Cerebellar nuclear complex (tissue), 1 donor: ENCODE measurements around the gene CD1D.
"Not testable (repeated sequence)": the region's sequence is repeated elsewhere in the genome, so short reads cannot be mapped to it uniquely, and the experiment has no call there.

Experiments
- DNase-seq, 2 experiments: peaks; one replicate each; lab custom pipeline; 2025; lab: John Stamatoyannopoulos, UW

The CD1D gene

DNA sequence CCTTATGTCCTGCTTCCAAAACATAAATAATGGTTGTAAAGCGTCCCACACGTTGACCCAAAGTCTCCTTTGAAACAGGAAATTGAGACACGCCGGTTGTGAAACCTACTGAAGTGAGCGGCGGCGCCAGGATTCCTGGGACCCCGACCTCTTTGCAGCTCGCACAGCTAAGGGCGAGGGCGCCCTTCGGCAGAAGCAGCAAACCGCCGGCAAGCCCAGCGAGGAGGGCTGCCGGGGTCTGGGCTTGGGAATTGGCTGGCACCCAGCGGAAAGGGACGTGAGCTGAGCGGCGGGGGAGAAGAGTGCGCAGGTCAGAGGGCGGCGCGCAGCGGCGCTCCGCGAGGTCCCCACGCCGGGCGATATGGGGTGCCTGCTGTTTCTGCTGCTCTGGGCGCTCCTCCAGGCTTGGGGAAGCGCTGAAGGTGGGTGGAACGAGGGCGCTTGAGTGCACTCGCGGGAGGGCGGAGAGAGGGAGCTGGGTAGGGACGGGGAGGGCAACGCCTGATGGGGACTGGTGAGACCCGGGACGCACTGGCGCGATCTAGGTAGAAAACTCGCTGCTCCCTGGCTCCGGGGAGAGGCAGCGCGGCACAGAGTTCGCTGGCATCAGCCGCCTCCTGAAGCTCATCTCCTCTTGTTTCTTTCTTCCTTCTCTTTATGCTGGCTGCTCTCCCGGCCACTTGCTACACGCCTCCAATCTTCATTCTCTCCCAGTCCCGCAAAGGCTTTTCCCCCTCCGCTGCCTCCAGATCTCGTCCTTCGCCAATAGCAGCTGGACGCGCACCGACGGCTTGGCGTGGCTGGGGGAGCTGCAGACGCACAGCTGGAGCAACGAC, at the start of gene CD1D:
TSS of gene CD1D (plus strand) at position 155 of the 836 bp plus-strand sequence. CDS start at position 362, 207 bp downstream.
- DNase-seq: no peak

DNA sequence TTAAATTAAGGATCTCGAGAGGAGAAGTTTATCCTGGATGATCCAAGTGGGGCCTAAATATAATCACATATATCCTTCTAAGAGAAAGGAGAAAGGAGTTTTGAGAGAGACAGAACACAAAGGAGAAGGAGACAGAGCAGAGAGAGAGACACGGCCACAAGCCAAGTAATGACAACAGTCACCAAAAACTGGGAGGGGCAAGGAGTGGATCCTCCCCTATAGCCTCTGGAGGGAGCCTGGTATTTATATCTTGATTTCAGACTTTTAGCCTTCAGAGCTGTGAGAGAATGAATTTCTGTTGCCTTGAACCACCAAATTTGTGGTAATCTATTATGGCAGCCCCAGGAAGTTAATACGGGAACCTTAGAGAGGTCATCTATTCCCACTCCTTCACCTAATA, 49.5 kb upstream of the CD1D start:
- DNase-seq: no peak

DNA sequence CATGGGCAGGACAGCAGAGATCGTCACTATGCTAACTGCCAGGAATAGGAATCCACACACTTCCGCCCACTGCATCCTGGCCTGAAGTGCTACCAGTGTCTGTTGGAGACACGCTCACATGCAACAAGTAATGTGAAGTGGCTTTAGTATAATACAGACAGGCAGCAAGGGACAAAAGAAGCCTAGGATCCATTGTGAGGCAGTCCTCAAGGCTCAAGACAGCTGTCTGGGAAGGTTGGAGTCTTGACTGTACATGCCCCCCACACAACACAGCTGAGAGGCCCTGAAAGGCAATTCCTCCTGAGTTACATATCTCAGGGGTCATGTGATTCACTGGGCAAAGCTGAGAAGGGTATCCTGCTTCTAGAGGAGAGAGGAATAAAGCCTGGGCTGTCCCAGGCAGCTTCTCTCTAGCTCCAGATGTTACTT, 39.9 kb upstream of the CD1D start:
- DNase-seq: no peak

DNA sequence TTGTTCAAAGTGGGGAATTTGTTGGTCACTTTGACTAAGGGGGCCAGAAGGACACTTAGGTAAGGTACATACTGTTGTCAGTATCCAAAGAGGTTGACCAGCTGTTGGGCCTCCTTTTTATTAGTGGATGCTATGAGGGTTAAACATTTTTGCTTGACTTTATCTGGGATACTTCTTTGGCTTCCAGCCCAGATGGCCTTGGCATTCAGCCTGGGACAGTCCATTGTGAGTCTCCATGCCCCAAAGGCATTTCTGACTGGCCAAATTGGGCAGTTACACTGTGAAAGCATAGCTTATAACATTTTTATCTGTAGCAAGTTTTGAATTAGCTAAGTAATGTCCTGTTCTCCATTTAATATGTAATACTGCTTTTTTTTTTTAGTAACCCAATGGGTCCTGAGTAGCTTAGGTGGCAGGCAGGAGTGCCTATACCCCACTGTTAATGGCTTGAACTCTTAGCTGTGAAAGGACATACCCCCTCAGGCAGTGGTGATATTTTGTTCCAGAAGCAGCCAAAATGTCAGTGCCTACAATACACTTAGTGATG, 35.4 kb upstream of the CD1D start:
- DNase-seq: no peak

DNA sequence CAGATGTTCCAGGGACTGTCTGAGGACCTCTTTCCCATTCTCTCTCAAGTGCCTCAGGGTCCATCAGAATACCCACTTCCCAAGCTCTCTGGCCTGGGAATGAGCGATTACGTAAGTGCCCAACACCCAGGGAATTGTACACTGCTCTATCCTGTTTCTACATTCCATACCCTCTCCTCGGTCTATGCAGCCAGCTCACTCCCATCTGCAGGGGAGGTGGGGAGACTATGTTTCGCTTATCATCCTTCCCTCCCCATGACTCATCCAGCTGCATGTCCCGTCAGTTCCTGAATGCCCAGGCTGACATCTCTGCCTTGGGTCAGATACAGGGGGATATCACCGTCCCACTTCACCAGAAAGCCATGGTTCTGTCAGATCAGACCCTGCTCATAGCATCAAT, 34.5 kb upstream of the CD1D start:
- no peak for DNase-seq

DNA sequence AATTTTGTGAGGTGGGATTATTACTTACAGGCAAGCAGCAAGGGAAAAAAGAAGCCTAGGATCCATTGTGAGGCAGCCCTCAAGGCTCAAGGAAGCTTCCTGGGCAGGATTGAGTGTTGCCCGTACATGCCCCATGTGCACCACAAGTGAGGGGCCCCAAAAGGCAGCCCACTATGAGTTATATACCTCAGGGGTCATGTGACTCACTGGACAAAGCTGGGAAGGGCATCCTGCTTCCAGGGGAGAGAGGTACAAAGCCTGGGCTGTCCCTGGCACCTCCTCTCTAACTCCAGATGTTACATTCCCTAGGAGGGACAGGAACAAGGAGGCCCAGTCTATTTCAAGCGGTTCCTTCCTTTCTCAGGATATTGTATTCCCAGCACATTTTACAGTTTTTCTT, 34.0 kb upstream of the CD1D start:
- no peak for DNase-seq

DNA sequence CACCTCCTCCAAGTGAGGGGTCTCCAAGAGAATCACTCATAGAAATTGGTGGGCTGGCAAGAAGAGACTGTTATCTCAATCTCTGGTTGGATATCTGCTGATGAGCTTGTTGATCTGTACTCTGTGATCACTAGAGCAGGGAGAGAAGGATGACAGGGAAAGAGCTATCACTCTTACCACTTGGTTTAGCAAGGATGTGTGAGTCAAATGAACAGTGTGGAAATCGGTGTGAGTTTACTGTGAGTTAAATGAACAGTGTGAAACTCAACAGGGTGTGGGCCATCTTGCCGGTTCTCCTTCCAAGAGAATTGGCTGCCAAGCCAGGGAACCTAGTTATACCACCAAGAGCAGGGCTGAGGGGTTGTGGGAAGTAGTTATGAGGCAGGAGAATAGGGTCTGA, 33.3 kb upstream of the CD1D start:
- no peak for DNase-seq

DNA sequence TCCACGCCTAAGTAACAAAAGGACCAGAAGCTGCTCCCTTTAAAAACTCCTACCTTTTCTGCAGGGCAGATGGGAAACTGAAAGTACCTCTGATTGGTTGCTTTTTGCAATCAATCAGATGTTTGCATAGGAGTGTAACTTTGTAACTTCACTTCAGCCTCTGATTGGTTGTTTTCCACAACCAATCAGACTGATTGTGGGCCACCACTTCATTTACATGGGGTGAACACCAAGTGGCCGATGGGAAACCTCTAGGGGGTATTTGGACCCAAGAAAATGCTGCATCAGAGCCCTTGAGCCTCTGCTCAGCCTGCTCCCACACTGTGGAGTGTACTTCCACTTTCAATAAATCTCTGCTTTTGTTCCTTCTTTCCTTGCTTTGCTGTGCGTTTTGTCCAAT, 32.8 kb upstream of the CD1D start:
- DNase-seq: no peak

DNA sequence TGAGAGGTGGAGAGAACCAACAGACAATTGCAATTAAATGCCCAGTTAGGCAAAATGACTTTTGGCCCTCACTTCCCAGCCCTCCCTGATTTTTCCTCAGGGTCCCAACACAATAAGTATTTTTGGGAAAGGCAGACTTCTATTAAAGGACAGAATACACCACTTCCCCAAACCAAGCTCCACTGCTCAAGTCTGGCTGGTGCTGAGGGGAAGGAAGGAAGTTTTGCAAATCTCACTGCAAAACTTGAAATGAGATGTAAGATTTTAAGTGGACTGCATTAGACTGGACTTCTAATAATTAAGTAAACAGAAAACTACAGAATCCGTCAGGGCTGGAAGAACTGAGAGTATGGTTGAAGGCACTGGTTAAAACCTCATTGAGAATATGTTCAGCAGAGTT, 32.2 kb upstream of the CD1D start:
- DNase-seq: no peak

DNA sequence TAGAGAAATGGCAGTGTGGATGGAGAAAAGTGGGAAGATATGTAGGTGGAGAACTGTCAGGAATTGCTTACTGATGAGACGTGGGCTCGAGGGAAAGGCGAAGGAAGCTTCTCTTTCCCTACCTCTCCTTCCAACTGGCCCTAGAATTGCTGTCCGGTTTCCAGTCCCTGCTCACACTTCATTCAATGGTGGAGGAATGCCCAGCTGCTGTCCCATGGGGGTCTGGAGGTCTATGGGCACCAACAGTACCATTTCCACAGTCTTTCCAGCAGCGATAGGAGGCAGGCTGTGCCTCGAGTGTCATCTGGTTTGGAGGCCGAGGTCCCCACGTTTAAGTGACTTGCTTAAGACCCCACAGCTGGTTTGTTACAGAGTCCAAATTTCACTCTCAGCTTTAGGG, 31.5 kb upstream of the CD1D start:
- no peak for DNase-seq

DNA sequence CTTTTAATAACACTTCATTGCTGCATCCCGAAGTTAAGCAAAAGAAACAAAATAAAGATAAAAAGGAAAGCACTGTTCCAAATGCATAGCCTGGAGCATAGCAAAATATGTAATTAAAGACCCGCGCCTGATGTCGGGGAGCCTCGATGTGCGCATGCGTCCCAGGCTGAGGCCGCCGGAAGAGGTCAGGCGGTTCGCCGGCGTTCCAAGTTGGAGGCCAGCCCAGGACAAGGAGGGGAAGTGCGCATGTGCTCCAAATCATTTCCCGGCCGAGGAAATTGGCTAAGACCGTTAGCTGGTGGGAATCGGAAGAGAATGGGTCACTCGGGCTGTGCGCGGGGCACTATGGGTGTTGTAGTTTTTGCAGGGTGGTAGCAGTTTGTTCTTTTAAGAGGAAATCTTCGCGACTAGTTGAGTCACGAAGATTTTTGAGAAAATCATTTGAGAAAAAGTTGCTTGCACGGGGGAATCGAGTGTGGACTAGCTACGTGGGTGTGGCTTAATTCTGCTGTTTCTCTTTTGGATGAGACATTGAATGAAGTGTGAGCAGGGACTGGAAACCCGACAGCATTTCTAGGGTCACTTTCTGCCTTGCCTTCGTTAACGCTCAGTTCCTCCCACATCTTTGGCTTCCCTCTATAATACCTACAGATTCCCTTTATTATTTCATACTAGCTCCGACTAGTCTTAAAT, 31.0 kb upstream of the CD1D start:
- DNase-seq: peak; percentile 43 to 58

DNA sequence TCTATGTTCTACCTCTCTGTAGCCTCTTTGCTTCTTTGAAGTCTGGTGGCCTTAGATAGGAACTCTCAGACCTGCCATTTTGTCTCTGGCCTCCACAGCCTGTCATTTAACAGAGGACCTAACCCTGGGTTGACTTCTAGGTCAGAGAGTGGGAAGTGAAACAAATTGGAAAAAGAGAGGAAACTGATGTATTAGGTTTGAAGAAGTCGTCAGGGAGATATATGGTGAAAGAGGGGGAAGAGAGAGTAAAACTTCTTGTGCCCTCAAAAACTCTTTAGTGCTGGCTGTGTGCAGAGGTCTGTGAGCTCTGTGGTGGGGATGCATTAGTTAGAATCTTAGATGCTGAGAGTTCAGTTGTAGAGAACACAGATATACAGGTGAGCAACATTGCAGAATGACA, 30.2 kb upstream of the CD1D start:
- no peak for DNase-seq

DNA sequence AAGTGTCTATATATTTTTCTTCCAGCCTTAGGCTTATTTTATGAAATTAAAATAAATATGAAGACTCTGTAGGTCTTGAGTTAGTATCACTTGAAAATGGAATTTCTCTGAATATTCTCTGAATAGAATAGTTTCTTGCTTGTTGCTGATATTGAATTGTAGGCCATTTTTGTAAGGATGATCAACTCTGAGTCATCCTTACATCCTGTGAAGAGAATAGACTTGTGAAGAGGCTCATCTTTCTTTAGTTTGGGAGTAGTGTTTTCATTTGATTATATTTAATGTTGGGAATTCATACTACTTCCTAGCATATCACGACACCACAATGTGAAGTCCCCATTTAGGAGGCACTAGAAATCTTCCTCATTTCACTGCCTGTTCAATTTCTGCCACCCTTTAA, 27.5 kb upstream of the CD1D start:
- DNase-seq: no peak

DNA sequence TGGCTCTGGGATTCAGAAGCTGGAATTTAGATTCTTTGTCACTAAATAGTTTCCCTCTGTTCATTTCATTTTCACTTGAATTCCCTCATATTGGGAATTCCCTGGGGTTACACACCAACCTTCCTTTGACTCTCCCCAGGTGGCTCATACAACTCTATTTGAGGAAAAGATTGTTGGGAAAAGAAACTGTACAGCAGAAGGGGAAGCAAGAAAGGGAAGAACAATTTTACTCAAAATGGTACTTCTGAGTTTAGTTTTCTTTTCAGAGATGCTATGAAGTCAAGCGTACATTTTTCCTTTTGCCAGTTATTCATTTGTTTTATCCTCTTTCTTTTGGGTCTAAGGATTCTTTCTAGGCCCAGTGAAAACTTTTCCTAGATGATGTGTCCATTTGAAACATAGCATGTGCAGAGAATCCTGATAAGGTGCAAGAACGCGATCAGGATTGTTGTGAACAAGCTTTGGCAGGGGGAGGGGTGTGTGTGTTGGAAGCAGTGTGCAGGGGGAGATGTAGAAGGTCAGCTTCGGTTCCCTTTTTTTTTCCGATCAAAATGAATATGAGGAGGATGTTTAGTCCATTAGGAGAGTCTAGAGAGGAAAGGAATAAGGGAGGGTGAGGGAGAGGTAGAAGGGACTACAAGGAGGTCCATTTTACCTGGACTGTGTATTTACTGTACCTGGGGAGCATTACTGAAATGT, 26.8 kb upstream of the CD1D start:
- DNase-seq: no peak

DNA sequence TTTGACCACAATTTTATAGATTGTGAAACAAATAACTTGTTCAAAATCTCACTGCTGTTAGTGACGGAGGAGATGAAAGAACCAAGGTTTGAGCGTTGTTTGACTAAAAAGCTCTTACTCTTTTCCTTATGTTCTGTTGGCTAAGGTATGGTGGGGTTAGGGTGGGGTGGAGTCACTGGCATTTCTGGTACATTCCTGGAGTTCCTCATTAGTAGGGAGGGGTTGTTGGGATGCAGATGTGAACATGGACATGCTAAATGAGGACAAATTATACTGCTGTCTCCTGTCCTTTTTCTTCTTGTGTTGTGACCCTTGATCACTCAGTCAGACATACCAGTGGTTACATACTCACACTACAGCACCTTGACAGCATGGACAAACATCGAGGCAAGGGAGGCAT, 26.2 kb upstream of the CD1D start:
- DNase-seq: no peak

DNA sequence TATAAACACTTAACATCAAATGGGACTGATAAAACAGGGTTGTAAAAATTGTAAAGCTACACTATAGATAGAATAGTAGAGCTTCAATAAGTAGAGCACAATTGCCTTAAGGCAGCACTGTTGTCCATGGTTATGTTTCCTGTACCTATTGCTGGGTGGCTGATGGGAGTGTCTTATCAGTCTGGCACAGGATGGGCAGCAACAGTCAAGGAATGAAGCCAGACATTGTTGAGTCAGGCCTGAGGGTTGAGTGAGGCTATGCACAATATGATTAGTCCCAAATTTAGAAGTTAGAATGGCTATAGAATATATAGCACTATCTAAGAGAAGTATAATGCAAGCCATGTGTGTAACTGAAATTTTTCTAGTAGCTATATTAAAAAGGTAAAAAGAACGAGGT, 25.0 kb upstream of the CD1D start:
- DNase-seq: no peak

DNA sequence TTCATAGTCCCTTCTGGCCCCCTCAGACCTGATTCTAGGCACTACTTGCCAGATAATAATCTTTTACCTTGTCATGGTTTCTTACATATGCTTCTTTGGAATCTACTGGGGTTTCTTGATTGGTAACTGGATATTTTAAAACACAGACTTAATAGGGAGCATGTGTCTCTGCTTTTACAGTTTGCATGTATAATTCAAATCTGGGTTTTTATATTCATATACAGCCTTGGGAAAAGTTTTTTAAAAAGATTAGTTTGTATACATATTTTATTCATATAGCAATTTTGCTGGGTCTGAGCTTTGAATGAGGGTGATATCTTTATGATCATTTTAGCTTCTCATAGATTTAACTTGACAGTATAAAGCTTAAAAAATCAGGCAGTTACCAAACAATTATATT, 21.1 kb upstream of the CD1D start:
- no peak for DNase-seq

DNA sequence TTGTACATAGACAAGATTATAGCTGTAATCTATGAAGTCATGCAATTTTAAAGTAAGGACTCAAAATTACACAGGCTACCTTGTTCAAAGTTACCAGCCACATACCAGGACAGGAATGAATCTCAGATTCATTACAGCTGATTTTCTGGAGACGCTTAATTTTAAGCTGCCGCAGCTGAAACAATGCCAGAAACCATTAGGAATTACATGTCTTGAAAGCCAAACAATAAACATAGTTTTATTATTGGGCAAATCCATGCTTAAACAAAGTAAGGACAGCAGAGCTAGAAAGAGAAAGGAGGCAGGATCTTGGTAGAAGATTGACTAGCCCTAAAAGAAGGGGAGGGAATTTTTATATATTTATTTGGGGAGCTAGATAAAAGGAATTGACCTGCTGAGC, 19.2 kb upstream of the CD1D start:
- no peak for DNase-seq

DNA sequence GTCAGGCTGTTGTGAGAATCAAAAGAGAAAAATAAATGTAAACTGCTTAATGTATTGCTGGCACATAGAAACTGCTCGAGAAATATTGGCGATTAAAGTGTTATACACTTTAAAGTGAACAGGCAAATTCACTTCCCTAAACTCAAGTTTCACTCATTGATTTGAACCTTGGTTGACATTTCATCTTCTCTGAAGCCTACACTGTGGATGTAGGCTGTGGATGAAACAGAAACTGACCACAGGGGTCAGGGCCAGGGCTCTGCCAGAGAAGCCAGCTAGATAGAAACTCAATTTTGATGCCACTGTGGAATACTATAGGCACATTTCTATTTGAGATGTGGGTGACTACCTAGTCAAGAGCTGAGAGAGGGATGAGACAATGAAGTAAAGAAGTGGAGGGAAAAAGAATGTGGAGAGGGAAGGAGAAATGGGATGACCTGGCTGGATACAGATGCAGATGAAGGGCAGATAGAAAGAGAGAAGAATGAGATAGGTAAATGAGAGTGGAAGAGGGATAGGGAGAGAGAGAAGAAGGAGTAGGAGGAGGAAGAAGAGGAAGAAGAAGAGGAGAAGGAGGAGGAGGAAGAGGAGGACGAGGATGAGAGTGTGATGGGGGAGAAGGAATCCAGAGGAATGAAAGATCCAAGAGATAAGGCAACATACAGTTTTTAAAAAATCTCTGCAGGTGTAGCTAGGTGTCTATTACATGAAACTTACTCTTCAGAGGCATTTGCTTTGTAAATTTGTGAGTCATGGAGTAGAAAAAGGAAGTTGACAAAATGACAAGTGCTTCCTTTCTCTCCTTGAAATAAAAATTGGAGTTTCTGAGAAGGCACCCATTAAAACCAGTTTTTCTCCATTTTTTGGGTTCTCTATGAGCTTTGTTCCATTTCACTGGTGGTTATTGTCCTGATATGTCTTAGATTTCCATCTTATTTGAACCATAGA, 17.4 kb upstream of the CD1D start:
- DNase-seq: no peak

DNA sequence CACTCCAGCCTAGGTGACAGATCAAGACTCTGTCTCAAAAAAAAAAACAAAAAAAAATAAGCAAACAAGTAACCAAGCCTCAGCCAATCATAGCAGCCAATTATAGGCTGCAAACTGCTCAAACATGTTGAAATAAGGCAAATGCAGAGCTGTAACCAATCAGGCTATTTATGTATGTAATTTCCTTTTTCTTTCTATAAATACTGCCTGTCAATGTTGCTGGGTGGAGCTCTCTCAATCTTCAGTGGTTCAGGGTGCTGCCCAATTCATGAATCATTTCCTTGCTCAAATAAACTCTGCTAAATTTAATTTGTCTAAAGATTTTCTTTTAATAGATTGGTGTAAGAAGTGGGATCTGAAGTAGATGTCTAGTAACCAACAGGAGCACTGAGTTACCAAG, 11.6 kb upstream of the CD1D start:
- no peak for DNase-seq

DNA sequence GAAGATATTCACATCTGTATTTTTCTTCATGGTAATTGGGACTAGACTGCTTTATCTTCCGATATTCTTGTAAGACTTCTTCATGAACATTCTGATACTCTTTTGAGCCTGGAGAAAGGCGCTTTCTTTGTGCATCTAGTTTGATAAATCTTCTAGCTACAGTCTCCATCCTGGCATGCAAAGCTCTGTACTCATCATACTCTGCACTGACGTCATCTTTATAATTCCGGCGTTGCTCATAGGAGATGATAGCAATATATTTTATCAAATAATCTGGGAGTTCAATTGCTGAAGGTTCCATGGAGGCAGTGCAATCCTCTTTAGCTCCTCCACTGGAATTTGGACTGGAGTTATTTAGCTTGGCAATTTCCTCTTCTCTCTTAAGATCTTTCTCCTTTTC, 4.8 kb upstream of the CD1D start:
- not testable (repeated sequence) for DNase-seq

DNA sequence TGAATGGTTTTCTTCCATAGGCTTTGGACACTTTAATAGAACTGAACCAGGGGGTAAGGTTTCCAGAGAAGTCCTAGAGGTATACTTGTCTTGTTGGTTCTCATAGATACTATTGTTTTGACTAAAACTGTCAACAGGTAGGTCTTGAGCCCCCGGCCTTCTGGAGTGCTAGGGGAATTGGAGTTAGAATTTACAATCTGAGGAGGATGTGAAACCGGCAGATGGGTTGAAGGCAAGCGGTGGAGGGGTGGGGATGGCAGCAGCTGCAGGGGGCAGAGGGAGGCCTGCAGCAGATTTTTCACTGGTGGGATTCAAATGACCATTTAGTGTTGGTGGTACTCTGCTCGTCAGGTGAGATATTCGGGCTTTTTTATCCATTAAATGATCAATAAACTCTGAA, 4.3 kb upstream of the CD1D start:
- no peak for DNase-seq
